ENCODE data around the gene CDK5RAP1. TPM values are rescaled to one million over a fixed set of nuclear protein-coding genes. Genes with fewer than 3 reads are reported as not detected.

Gene CDK5RAP1, protein sequence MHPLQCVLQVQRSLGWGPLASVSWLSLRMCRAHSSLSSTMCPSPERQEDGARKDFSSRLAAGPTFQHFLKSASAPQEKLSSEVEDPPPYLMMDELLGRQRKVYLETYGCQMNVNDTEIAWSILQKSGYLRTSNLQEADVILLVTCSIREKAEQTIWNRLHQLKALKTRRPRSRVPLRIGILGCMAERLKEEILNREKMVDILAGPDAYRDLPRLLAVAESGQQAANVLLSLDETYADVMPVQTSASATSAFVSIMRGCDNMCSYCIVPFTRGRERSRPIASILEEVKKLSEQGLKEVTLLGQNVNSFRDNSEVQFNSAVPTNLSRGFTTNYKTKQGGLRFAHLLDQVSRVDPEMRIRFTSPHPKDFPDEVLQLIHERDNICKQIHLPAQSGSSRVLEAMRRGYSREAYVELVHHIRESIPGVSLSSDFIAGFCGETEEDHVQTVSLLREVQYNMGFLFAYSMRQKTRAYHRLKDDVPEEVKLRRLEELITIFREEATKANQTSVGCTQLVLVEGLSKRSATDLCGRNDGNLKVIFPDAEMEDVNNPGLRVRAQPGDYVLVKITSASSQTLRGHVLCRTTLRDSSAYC
- total RNA-seq (ENCODE audit: low replicate concordance) = 19.5 and 20.0 TPM in 2 replicates

DNA sequence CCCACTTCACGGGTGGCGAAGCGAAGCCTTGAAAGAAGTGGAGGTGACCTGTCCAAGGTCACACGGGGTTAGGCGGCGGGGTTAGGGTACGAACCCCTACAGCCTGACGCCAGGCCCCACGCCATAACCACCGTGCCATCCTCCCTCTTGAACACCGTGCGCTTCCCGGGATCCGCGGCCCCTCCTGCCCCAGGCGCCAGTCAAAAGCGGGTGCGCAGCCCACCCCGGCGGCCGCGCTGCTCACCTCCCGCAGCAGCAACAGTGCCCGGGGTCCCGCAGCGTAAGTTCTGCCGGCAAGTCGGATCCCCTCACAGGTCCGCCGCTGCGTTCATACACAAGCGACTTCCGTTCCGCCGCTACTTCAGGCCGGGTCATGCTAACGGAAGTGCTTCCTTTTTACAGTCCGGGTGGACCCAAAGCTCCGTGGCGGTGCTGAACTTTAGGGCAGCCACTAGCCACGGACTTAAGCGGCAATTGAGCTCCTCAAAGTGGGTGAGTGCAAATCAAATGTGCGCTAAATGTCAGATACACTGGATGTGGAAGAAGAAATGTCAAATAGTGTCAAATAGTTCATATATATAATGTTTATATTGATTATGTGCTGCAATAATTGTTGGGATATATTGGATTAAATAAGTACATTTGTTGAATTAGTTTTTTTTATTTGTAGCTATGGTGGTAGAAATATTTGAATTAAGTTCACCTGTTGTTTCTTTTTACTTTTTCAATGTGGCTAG lies at the start of gene CDK5RAP1:
TSS of gene CDK5RAP1 (minus strand) at position 336 of the 737 bp plus-strand sequence. CDS start 4,455 bp downstream, outside the sequence.

DNA sequence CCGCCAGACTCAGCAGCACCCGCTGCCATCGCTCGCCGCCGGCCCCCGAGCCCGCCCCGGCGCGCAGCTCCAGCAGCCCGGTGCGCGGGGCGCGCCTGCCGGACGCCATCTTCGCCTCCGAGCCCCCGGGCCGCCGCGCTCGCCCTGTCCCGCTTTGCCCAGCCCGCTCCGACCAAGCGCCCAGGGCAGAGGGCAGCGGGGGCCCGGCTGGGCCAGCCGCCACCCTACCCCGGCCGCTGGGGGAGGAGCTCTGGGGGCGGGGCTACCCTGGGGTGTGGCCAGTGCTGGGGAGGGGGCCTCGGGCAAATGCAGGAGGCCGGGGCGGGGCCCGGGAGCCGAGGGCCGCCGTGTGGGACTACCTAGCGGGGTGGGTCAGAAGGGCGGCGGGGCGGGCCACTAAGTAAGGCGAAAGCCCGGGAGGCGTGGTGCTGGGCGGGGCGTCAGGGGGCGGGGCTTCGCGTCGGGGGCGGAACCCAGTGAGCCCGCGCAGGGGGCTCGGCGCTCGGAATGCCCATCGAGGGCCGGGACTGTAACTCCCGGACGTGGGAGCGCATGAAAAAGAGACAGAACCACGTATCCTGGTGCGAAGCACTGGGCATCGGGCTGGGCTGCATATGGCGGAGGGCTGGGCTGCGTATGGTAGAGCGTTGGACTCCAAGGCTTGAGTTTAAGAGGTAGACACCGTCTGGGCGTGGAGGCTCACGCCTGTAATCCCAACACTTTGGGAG lies 42.4 kb upstream of the CDK5RAP1 start, which contains the start of gene SNTA1:
TSS of gene SNTA1 (minus strand) at position 252 of the 728 bp plus-strand sequence. CDS start at position 109, 143 bp downstream.

Other genes starting within 250 kb of the CDK5RAP1 start
- not detected in 2 replicates for gene BPIFA2, start 233.4 kb downstream of the CDK5RAP1 start, total RNA-seq (ENCODE audit: low replicate concordance)
- not detected in 2 replicates for gene BPIFA3, start 184.2 kb downstream of the CDK5RAP1 start, total RNA-seq (ENCODE audit: low replicate concordance)
- not detected in 2 replicates for gene BPIFA1, start 165.5 kb downstream of the CDK5RAP1 start, total RNA-seq (ENCODE audit: low replicate concordance)
- not detected in 2 replicates for gene BPIFB1, start 118.3 kb downstream of the CDK5RAP1 start, total RNA-seq (ENCODE audit: low replicate concordance)
- gene SNTA1, start 42.2 kb upstream of the CDK5RAP1 start, total RNA-seq (ENCODE audit: low replicate concordance) = 27.0 and 40.6 TPM in 2 replicates
- 3.3 and 8.5 TPM in 2 replicates for gene CBFA2T2, start 88.6 kb upstream of the CDK5RAP1 start, total RNA-seq (ENCODE audit: low replicate concordance)

Data from smooth muscle cell of the coronary artery (primary cell).